ENCODE results near the gene TIAL1.

- TF ChIP-seq CTCF (IDR thresholded peaks at IDR 0.05 in 8 of 11, conservative IDR thresholded peaks at IDR 0.05 in 3 of 11), result no peak
- TF ChIP-seq POLR2A (IDR thresholded peaks at IDR 0.05), result no peak
- TF ChIP-seq POLR2AphosphoS5 (IDR thresholded peaks at IDR 0.05), result peak in 1 of 3 donors; percentile 9
These were observed 21.3 kb downstream of the TIAL1 start for GRCh38 chr10:119575506-119575905.
